ENCODE results near the gene EIF2S3. TPM values are rescaled to one million over a fixed set of nuclear protein-coding genes. Genes with fewer than 3 reads are reported as not detected.

The EIF2S3 gene
- total and polyA plus RNA-seq, 2 of the 4 experiments (the other 2 are of a cell fraction) = 97.9 to 416 TPM

DNA sequence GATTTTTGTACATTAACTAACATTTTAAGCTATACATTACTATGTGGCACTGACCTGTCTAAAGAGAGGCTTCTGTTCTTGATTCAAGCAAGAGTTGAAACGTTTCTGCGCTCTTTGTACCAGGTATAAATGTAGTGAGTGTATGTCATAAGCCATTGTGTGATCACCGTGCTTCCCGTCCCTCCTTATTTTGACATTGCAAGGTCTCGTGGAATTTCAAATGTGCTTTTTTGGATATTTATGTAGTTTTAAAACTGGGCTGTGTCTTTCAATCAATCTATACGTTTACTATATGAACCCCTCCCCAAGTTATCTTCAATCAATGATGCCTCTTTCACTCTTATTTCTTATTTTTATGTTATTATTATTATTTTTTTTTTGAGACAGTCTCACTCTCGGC, 27.7 kb upstream of the EIF2S3 start, which contains the start of gene KLHL15:
Gene KLHL15, minus strand, starts transcription at position 101 of the 400 bp plus-strand sequence. CDS start 20,493 bp downstream, outside the sequence.
- peak within 1 kb of the TSS; percentile 88 for H3K4me2 ChIP-seq (ENCODE audit: low read depth, low read length)
- intact Hi-C loops (cut with micrococcal nuclease) (loop anchor here (5.0 kb wide), 1 partner anchor 245 kb away; the partner anchor contains the start of gene SAT1), dilution Hi-C loops (cut with HindIII; ENCODE audit: low sequenced_read_pairs, unreplicated experiment) (no loop called here), in situ Hi-C loops (cut with MboI; ENCODE audit: low sequenced_read_pairs) (no loop called here)
- H4K91ac ChIP-seq (ENCODE audit: insufficient read depth, low read depth, low read length) = peak within 1 kb of the TSS; percentile 71
- H4K5ac ChIP-seq (ENCODE audit: low read depth, low read length) = peak within 1 kb of the TSS; percentile 99; the same call in 1 of the 2 replicates
- no peak for DNase-seq
- peak within 1 kb of the TSS; percentile 43; the same call in 1 of the 2 replicates for H2BK20ac ChIP-seq (ENCODE audit: low read depth, low read length)
- H2AK9ac ChIP-seq (replicated peaks; ENCODE audit: low read depth, low read length, poor library complexity) = no peak within 1 kb of the TSS
- H2AK5ac ChIP-seq (ENCODE audit: low read depth, low read length) = peak within 1 kb of the TSS; percentile 56
- peaks cover 0 to 3% of the 10 kb centered on the region in 2 experiments; a peak in 1 of 4 replicates for H3K79me1 ChIP-seq (ENCODE audit: low read depth in 1 of 2, low read length in 2 of 2)
- peak within 1 kb of the TSS; percentile 94 for H2BK5ac ChIP-seq (ENCODE audit: low read depth, low read length, poor library complexity, severe bottlenecking)
- H3K27ac ChIP-seq (ENCODE audit: insufficient read depth, low read length) = peak within 1 kb of the TSS; percentile 100
- peaks cover 2% of the 10 kb centered on the region for H3K27me3 ChIP-seq (ENCODE audit: control insufficient read depth, insufficient read depth, low read length)
- H3K4me3 ChIP-seq (ENCODE audit: insufficient read depth, low read depth, low read length) = peak within 1 kb of the TSS; percentile 85
- CTCF ChIA-PET = interaction anchor here (0.7 to 1.9 kb wide), 2 partner anchors 27 to 320 kb away, joined by 3 to 12 read pairs; partner anchors contain the start of gene EIF2S3
- peak within 1 kb of the TSS; percentile 50; the same call in 2 of the 3 replicates for H2BK15ac ChIP-seq (ENCODE audit: low read depth, low read length)
- POLR2A ChIA-PET (ENCODE audit: unreplicated experiment) = no interaction called here
- no peaks in the 10 kb centered on the region for H3K4me1 ChIP-seq (ENCODE audit: control insufficient read depth, insufficient read depth, low read length)
- 100% methylated on average over 2 of the region's 7 CpGs; no CpG with 5 or more reads in 1 of the 2 experiments for WGBS, 2 experiments (ENCODE audit: extremely low coverage in 2 of 2, insufficient read length in 1 of 2)
- H3K23ac ChIP-seq (ENCODE audit: low read depth, low read length) = peak within 1 kb of the TSS; percentile 62
- peak within 1 kb of the TSS; percentile 95 for H3K9ac ChIP-seq (ENCODE audit: low read depth, low read length)
- H2AFZ ChIP-seq (replicated peaks; ENCODE audit: low read length, poor library complexity) = peak within 1 kb of the TSS; percentile 62
- TF ChIP-seq CHD1 (IDR thresholded peaks at IDR 0.05; ENCODE audit: low read depth, low read length) (no peak), POLR2A (IDR thresholded peaks at IDR 0.05; ENCODE audit: low read depth, low read length) (no peak), RCOR1 (IDR thresholded peaks at IDR 0.05; ENCODE audit: insufficient replicate concordance, low read length) (no peak), FOS (IDR thresholded peaks at IDR 0.05; ENCODE audit: low read depth, low read length) (no peak), MXI1 (IDR thresholded peaks at IDR 0.05; ENCODE audit: borderline replicate concordance, low read depth, low read length) (no peak), BHLHE40 (IDR thresholded peaks at IDR 0.05; ENCODE audit: low read depth, low read length) (no peak), CEBPB (IDR thresholded peaks at IDR 0.05; ENCODE audit: low read depth, low read length) (no peak), NFE2L2 (IDR thresholded peaks at IDR 0.05; ENCODE audit: low read depth, low read length) (no peak), MAFK (IDR thresholded peaks at IDR 0.05; ENCODE audit: low read depth, low read length) (no peak), MAZ (IDR thresholded peaks at IDR 0.05; ENCODE audit: borderline replicate concordance, low read depth, low read length) (no peak), RAD21 (IDR thresholded peaks at IDR 0.05; ENCODE audit: low read length) (no peak), RFX5 (IDR thresholded peaks at IDR 0.05; ENCODE audit: low read depth, low read length) (no peak), SMC3 (IDR thresholded peaks at IDR 0.05; ENCODE audit: low read depth, low read length) (no peak)
- TF ChIP-seq, protein P1, sequence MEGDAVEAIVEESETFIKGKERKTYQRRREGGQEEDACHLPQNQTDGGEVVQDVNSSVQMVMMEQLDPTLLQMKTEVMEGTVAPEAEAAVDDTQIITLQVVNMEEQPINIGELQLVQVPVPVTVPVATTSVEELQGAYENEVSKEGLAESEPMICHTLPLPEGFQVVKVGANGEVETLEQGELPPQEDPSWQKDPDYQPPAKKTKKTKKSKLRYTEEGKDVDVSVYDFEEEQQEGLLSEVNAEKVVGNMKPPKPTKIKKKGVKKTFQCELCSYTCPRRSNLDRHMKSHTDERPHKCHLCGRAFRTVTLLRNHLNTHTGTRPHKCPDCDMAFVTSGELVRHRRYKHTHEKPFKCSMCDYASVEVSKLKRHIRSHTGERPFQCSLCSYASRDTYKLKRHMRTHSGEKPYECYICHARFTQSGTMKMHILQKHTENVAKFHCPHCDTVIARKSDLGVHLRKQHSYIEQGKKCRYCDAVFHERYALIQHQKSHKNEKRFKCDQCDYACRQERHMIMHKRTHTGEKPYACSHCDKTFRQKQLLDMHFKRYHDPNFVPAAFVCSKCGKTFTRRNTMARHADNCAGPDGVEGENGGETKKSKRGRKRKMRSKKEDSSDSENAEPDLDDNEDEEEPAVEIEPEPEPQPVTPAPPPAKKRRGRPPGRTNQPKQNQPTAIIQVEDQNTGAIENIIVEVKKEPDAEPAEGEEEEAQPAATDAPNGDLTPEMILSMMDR (conservative IDR thresholded peaks at IDR 0.05; ENCODE audit: low read depth, low read length) = no peak
- TF ChIP-seq, protein P2, sequence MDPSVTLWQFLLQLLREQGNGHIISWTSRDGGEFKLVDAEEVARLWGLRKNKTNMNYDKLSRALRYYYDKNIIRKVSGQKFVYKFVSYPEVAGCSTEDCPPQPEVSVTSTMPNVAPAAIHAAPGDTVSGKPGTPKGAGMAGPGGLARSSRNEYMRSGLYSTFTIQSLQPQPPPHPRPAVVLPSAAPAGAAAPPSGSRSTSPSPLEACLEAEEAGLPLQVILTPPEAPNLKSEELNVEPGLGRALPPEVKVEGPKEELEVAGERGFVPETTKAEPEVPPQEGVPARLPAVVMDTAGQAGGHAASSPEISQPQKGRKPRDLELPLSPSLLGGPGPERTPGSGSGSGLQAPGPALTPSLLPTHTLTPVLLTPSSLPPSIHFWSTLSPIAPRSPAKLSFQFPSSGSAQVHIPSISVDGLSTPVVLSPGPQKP (IDR thresholded peaks at IDR 0.05; ENCODE audit: borderline replicate concordance, low read depth, low read length) = no peak
- TF ChIP-seq, protein P3, sequence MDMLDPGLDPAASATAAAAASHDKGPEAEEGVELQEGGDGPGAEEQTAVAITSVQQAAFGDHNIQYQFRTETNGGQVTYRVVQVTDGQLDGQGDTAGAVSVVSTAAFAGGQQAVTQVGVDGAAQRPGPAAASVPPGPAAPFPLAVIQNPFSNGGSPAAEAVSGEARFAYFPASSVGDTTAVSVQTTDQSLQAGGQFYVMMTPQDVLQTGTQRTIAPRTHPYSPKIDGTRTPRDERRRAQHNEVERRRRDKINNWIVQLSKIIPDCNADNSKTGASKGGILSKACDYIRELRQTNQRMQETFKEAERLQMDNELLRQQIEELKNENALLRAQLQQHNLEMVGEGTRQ (IDR thresholded peaks at IDR 0.05; ENCODE audit: low read depth, low read length) = no peak
- no TSS peak for BruUV-seq (replicated peaks)
- H3K56ac ChIP-seq (ENCODE audit: extremely low read depth, insufficient read depth, low read length) = peak within 1 kb of the TSS; percentile 64
- H2BK120ac ChIP-seq (ENCODE audit: low read depth, low read length) = peak within 1 kb of the TSS; percentile 11
- peak within 1 kb of the TSS; percentile 88 for H3K4ac ChIP-seq (ENCODE audit: low read depth, low read length)
- no peaks in the 10 kb centered on the region for H3K36me3 ChIP-seq (ENCODE audit: control insufficient read depth, insufficient read depth, low read length)
- peak within 1 kb of the TSS; percentile 91 for H3K14ac ChIP-seq (replicated peaks; ENCODE audit: low read depth, low read length)
- H4K8ac ChIP-seq (ENCODE audit: low read depth in 2 of 2, low read length in 2 of 2) = peak within 1 kb of the TSS; percentile 64 to 95
- no peaks in the 10 kb centered on the region for H4K20me1 ChIP-seq (ENCODE audit: insufficient read depth, low read length)
- H3K18ac ChIP-seq (ENCODE audit: low read depth, low read length) = peak within 1 kb of the TSS; percentile 99; the same call in 1 of the 2 replicates
- no peak for ATAC-seq (ENCODE audit: low read depth)
- no peaks in the 10 kb centered on the region for H3K9me3 ChIP-seq (ENCODE audit: control insufficient read depth, insufficient read depth, low read length)
- no peaks in the 10 kb centered on the region for H3K9me1 ChIP-seq (ENCODE audit: insufficient read depth, low read length)
